GM19025 (cell line): ENCODE measurements around the gene ALDH16A1.

Source experiments
- ATAC-seq: cut with Tn5 transposase; IDR thresholded peaks from one replicate; pipeline ENCODE4 v1.9.1; 2021; ENCODE audit warnings: mild to moderate bottlenecking, low read depth, moderate library complexity; ENCODE audit not compliant: unreplicated experiment

The ALDH16A1 gene

GRCh38 chr19:49506575-49507105 is 53.6 kb downstream of the ALDH16A1 start:
- ATAC-seq, result no peak

- no peak for ATAC-seq
Measured at GRCh38 chr19:49507803-49508494, 54.9 kb downstream of the ALDH16A1 start.

DNA sequence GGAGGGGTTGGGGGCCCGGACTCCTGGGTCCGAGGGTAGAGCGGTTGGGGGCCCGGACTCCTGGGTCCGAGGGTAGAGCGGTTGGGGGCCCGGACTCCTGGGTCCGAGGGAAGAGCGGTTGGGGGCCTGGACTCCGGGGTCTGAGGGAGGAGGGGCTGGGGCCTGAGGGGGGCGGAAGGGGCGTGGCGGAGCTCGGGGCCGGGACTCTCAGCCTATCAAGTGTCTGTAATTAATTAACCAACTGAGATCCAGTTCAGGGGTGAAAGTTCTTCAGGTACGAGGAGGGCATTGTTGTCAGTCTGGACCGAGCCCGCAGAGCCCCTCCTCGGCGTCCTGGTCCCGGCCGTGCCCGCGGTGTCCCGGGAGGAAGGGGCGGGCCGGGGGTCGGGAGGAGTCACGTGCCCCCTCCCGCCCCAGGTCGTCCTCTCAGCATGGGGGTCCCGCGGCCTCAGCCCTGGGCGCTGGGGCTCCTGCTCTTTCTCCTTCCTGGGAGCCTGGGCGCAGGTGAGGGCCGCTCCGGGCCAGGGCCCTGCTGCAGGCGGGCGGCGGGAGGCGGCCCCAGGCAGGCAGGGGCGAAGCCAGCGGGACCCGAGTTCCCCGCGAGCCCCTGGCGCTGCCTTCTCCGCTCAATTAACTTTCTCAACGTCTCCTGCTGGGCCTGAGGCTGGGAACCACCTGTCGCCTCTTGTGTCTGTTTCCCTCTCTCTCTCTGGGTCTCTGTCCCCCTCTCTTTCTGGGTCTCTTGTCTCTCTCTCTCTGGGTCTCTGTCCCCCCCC is 60.1 kb downstream of the ALDH16A1 start:
- ATAC-seq, result no peak

DNA sequence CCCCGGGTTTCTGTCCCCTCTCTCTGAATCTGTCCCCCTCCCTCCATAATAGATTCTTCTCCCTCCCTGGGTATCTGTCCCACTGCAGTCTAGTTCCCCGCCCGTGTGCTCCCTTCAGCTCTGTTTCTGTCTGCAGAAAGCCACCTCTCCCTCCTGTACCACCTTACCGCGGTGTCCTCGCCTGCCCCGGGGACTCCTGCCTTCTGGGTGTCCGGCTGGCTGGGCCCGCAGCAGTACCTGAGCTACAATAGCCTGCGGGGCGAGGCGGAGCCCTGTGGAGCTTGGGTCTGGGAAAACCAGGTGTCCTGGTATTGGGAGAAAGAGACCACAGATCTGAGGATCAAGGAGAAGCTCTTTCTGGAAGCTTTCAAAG is 60.7 kb downstream of the ALDH16A1 start:
- no peak for ATAC-seq

GRCh38 chr19:49514151-49514550 is 61.1 kb downstream of the ALDH16A1 start:
- ATAC-seq, result no peak

- ATAC-seq, result no peak
Measured at GRCh38 chr19:49515767-49516166, 62.7 kb downstream of the ALDH16A1 start.

GRCh38 chr19:49518033-49518432 is 65.0 kb downstream of the ALDH16A1 start:
- ATAC-seq, result no peak
